NCI-H2196 treated with DMSO at 0.1 percent for 48 hours (cell line): ENCODE results near the gene ADAMTS17.
"Not testable (repeated sequence)": the region's sequence is repeated elsewhere in the genome, so short reads cannot be mapped to it uniquely, and the experiment has no call there.

ENCODE experiments used
- DNase-seq: peaks from one replicate; lab custom pipeline; 2025; ENCODE audit not compliant: unreplicated experiment; lab: John Stamatoyannopoulos, UW

Gene ADAMTS17

DNA sequence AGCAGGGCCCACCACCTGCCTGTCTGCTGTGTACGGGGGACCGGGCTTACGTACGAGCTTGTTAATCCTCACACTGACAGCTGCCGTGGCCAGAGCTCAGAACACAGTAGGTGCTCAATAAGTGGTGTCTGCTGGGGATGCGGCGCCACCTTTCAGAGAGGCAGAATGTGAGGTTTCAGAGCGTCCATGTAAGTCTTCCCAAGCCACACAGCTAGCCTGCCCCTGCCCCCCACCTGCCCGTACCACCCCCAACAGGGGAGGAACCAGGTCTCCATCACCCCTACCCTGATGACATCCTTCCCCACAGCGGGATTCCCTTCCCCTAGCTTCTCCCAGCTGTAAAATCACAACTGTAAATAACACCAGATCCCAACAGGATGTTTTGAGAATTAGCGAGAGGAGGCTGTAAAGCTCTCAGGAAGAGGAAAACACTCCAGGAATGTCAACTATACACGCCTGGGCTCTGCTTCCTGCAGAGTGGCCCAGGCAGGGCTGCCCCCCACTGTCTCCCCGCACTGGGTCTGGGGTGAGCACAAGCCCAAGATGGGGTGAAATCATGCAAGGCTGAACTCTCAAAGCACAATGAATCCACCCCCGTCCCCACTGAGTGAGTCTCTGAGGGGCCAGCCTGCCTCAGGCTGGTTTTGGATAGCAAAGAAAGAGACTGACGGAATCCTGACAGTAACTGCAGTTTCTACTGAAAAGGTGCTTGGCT lies 358.4 kb downstream of the ADAMTS17 start:
- DNase-seq = no peak

DNA sequence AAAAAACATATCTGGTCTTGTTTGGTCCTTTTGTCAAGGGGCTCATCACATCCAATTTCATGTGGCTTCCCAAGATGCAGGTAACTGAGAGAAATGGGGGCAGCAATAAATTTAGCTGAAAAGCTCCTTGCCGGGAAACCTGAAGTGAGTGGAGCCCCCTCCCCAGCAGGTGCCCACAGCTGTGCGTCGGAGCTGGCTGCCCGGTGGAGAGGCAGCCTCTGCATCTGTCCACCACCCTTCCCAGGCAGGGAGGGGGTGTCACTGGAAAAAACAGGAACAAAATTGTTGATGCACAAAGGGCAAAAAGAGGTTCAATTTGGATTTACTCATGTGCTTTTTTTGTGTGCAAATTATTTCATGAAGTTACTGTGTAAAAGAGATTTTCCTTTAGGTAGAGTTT lies 359.1 kb downstream of the ADAMTS17 start:
- no peak for DNase-seq

DNA sequence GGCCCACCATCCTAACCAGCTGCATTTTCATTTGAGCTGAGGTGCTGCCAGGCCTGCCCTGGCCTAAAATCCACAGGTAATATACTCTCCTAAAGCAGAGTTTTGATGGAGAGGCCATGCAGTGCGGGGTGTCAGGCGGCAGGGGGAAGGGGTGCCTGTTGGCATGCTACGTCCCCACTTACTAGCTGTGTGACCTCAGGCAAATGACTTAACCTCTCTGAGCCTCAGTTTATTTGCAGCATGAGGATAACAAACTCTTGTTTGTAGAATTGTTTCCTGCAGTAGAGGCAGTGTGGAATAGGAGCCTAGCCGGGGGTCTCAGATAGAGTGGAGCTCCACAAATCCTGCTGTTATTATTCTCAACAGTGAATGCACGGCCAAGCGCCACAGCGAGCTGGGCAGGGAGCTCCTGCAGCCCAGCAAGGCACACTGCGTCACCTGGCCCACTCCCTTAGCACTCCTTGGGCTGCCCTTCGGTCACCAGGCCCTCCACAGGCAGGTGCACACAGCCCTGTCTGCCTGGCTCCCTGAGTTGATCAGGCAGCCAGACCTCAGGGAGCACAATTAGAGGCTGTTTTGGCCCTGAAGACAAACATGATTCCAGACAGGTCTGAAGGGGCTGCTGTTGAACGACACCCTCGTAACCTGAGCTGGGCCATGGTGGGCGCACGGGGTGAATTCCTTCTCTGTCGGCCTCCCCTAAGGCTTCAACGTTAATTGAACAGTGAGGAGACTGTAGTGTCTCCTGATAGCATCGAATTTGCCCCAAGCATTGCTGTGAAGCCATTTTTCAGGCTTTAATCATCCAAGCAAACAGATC lies 359.7 kb downstream of the ADAMTS17 start:
- DNase-seq = no peak

DNA sequence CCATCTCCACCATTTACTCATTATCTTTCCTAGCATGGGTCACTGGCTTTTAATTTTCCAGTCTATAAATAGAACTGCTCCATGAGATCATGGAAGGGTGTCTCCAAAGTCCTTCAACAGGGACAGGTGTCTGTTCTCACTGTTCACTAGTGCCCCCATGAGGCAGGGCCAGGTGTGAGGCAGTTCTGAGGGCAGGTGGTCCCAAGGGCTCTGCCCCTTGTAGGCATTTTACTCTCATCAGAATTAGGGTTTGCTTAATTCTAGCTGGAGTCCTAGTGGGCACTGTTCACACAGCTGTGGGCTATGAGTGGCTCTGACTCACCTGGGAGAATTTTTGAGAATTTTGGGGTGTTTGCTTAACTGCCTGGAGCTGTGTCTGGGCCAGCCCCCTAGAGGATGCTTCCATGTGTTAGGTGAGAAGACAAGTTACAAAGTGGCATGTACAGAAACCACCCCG lies 360.6 kb downstream of the ADAMTS17 start:
- no peak for DNase-seq

DNA sequence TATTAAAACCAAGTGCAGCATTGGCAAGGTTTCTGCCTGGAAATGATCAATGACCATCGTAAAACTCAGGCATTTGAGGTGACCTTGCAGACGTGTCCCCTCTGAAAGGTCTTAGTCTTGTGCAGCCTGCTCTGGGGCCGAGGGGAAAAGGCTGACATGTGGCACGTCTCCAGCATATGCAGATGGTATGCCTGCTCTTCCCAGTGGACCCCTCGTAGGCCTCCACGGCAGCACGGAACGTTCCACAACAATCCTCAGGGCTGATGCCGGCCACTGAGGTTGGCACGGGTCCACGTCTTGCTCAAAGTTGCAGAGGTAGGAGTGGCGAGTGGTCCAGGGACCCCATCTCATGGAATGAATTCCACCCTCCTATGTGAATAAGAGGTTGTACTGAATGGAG lies 361.0 kb downstream of the ADAMTS17 start:
- no peak for DNase-seq

DNA sequence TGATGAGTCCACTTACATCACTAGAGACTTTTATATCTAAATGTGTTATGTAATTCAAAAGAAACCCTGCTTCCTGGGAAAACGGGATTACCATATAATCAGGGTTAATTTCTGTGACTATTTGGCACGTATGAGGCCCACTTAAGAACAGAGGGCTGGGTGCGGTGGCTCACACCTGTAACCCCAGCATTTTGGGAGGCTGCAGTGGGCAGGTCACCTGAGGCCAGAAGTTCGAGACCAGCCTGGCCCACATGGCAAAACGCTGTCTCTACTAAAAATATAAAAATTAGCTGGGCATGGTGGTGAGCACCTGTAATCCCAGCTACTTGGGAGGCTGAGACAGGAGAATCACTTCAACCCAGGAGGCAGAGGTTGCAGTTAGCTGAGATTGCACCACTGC lies 361.9 kb downstream of the ADAMTS17 start:
- DNase-seq = not testable (repeated sequence)

DNA sequence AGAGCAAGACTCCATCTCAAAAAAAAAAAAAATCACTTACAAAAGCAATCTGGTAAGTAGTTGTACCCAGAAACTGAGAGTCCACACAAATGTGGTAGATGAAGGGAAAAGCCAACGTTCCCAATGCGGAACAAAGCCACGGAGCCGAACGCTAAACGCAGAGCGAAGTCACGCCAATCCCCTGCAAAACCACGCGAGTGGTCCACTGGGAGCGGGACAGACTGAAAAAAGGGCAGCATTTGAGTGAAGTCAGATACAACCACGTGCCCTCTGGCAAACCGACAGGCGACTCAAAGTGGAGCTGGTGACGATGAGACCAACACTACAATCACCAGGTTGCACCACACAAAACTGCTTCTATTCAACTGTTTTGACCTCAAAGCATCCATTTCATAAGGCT lies 362.4 kb downstream of the ADAMTS17 start:
- no peak for DNase-seq

DNA sequence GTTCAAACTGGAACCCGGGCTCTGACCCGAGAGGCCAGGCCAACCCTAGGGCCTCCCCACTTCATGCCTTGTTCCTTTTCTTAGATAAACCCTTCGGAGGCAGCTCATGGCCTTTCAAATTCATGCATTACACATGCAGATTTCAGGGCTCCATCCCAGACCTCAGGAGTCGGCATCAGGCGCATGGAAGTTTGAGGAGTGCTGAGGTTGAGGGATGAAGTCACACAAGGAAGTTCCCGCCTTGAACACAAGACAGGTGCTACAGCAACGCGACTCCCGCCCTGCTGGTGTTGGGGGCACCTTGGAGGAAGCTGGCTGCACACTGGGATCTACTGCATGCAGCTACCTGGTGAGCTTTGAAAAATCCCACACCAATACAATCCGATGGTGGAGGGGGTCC lies 363.3 kb downstream of the ADAMTS17 start:
- DNase-seq = no peak

DNA sequence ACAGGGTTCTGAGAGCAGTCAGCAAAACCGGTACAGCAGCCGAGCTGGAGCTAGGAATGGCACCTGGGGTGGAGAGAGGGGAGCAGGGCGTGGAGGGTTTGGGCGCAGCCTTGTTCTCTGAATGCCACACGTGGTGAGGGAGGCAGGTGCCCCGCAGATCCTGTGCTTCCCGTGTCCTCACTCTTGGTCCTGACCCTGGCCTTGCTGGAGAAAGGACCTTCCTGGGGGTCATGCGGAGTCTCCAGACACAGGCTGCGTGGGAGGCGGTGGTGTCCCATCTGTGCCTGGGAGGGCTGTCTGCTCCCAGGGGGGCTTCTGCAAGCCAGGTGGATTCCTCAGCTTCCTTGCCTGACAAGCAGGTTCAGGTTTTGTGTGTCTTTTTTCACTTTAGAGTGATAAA lies 363.8 kb downstream of the ADAMTS17 start:
- DNase-seq = no peak

DNA sequence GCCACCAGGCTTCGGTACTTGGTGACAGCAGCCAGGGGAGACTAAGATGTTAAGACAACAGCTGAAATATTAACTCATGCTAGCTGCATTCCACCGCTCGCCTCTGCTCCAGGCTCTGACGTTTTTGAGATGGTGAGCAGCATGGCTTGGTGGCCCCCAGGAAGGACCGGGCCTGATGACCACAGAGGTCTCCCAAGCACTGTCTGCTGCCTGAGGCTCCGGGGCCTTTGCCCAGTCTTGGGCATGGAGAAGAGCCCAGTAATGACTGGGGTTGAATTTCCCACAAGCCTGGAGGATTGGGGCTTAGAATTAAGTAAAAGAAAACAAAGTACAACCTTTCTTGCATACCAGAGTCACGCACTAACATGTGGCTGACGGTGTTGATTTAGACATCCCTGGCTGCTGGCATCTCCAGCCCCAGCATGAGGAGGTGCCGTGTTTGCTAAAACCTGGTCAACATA lies 364.9 kb downstream of the ADAMTS17 start:
- DNase-seq = no peak

DNA sequence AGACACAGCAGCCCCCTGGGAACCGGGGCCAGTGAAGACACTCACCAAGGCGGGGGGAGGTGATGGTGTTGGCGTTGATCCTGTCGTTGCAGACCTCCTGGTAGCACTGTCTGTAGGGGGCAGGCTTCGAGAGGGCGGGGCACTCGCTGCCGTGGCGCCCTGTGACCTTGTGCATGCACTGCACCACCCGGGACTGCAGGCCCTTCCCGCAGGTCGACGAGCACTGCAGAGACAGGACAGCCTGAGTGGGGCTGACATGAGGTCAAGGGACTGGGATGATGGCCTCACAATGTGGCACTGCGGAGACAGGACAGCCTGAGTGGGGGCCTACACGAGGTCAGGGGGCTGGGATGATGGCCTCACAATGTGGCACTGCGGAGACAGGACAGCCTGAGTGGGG lies 365.8 kb downstream of the ADAMTS17 start:
- DNase-seq = no peak

DNA sequence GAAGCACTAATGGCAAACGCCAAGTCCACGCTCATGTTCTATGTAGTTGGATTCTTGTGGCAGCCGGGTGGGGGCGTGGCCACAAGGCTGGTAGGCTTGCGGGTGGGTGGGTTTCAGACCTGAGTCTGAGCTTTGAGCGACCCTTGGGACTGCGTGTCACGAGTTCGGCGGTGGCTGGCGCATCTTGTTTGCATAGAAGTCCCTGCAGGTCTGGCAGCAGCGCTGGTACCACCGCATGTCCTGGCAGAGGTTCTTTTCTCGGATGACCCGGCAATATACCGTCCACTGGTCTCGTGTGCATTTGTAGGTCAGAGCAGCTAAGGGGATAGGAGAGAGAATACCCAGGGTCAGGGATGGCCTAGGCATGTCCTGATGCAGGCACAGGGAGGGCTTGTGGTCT lies 367.5 kb downstream of the ADAMTS17 start:
- DNase-seq = no peak

DNA sequence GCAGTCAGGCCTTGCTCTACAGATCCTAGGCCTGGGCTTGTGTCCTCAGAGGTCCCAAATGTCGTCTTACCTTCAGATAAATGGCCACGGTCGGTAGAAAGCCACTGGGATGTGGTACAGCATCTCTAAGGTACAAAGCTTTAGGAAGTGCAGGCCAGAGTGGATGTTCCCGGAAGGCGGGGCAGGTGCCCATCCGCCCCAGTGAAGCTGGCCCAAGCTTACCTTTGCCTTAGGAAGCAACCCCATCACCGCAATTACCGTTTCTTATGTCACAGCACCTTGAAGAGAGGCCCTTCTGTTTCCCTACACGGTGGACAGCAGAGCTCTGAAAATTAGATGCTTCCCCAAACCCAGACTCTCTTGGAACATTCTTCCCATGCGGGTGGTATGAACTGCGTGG lies 368.4 kb downstream of the ADAMTS17 start:
- no peak for DNase-seq

DNA sequence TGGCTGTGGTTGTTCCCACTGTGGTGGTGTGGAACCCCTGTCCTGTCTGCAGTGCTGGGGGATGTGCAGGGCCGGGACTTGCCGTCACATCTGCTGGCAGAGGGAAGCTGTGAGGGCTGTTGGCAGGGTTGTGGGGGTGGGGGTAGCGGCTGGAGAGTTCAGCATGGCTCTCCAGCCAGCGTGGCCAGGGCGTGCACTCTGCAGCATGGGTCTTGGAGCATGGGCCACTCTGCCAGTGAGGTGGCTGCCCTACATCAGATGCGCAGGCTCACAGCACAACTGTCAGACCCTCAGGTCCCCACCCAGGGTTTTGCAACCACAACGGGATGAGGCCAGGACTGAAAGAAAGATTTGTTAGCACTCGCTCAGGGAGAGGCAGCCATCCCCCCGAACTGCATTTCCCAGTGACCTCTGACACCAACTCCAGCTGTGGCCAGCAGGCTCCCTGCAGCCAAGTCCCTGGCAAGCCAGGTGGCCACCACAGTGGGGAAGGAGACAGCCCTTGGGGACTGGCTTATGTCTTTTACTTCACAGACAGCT lies 370.8 kb downstream of the ADAMTS17 start:
- no peak for DNase-seq

DNA sequence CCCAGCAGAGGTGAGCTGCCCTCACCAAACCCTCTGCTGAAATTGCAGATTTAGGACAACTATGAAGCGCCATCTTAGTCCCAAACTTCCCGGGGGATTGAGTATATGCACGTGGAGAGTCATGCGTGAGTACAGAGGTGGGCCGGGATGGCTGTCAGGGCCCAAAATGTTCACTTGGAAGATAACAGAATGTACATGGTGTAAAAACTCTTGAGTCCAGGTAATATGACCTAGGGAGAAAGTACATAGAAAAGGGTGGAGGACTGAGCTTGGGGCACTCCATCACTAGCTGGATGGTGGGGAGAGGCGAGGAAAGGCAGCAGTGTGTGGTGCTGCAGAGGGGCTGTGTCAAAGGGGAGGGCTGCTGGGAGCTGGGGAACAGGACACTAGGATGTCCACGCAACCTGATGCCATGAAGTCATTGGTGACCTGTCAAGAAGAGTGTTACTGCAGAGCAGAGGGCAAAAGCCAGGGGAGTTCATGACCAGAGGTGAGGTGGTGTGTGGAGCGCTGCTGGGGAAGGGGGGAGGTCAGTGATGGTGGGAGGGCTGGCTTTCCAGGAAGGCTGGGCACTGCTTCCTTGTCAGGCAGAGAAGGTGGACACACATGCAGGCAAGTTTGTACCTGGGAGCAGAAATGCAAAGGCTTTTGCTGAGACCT lies 372.4 kb downstream of the ADAMTS17 start:
- no peak for DNase-seq

DNA sequence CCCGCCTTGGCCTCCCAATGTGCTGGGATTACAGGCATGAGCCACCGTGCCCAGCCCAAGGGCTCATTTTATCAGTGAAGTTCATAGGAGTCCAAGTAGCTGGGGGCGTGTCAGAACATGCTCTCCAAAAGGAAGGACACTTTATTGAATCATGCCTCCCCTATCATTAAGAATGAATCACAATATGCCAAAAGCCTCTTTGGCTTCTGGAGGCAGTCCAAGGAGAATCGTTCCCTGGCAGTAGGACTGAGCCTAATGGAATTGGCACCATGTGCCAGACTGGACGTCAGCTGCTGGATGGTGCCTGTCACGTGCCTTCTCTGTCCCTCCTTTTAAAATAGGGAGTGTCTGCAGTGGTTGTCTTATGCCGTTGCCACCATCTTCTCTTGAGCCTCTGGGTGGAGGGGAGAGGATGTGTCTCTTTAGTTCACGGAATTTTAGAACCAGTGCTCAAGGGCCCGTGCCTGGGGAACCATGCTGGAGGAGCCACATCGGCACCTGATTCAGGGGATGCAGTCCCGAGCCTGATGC lies 373.9 kb downstream of the ADAMTS17 start:
- no peak for DNase-seq

DNA sequence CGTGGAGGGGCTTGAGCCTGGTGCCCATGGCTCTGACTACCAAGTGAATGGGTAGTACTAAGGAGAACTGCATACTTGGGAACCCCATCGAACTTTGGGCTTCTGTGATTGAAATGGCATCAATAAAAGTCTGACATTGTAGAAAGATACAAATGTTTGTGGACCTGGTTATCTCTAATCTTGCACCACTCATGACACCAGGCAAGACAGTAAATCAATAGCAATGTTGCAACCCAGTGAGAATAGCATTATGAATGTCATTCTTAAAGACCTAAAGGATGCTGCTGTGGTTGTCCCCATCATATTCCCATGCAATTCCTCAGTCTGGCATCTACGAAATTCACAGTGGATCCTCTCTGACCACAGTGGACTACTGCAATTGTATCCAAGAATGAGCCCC lies 375.0 kb downstream of the ADAMTS17 start:
- DNase-seq = no peak

DNA sequence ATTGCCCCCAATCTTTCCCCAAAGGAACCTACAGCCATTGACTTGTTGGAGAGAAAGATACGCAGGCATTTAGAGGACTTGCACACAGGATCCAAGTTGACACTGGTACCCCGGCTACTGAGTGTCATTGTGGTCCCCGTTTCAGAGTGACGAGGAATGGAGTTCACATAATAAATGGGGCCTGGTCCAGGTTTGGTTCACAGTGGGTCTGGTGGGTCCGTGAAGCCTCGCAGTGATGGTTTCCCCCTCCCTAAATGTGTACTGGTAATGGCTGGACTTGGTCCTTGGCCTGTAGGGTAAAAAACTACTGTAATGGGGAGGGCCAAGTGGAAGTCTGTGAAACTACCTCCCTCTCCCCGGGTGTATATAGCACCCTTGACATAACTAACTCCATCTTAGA lies 376.4 kb downstream of the ADAMTS17 start:
- DNase-seq = no peak

DNA sequence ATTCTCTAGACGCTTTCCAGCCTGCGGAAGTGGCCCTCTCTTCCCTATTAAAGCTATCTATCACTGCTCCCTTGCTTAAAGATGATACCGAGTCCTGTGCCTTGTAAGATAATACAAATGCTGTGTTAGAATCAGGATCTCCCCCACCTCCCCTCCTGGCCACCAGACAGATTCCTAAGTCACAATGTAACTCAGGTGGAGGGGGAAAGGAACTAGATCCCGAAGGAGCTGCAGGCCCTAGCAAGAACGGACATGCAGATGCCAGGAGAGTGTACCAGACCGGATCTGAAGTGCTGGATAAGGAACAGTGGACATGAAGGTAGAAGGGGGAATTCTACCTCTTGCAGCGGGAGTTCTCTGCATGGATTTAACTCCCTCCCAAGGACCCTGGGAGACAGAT lies 377.8 kb downstream of the ADAMTS17 start:
- no peak for DNase-seq

DNA sequence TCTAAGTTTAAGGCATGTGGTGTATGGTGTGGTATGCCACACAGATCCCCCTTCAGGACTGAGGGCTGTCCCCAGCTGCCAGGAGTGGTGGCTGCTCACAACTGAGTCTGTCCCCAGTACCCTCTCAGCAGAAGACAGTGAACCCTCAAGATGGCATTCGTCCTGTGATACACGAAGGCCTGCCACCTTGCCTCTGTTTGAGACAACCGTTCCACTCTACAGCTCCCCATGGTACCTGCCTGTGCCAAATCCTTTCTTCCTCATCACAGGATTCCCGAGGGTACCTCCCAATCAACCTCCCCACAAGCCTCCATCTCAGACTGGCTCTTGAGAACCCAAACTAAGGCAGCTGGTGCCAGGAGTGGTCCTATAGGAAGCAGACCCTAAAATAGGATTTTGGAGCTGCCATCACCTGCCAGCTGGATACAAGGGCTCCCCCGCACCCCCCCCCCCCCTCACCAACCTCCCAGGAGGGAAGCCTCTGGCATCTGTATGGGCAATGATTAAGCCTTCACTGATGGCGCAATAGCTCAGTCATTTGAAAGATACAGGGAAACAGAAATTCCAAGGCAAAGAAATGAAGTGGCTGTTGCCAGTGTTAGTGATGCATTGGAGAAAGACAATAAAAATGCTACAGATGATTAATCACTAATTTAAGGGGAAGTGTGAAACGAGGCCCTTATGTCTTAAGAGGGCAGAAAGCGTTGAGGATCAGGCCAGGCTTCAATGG lies 378.5 kb downstream of the ADAMTS17 start:
- no peak for DNase-seq
